PFSK-1 (cell line): ENCODE data around the gene SAA1.

ENCODE experiments used
- POLR2AphosphoS5 ChIP-seq: IDR thresholded peaks from 2 replicates; pipeline ENCODE4 v1.6.1; 2012; ENCODE audit warnings: low read depth, mild to moderate bottlenecking, control low read depth, low read length, moderate library complexity
- REST ChIP-seq, 2 experiments: IDR thresholded peaks; 2 replicates each; pipeline versions ENCODE4 v1.6.1 to v1.8.0; 2011 to 2012; ENCODE audit warnings: low read depth in 2 of 2, low read length in 2 of 2, control low read depth in 1 of 2, inconsistent platforms in 1 of 2, mild to moderate bottlenecking in 1 of 2, moderate library complexity in 1 of 2; ENCODE audit not compliant: insufficient read depth in 1 of 2
- TAF1 ChIP-seq: IDR thresholded peaks from 2 replicates; pipeline ENCODE4 v1.6.1; 2012; ENCODE audit warnings: low read length, control low read depth, borderline replicate concordance; ENCODE audit not compliant: insufficient read depth

- TF ChIP-seq REST (IDR thresholded peaks at IDR 0.05; ENCODE audit: insufficient read depth in 1 of 2, low read depth in 2 of 2, low read length in 2 of 2) = no peak
- TF ChIP-seq TAF1 = no peak
- TF ChIP-seq POLR2AphosphoS5 = no peak
Measured at GRCh38 chr11:18295316-18295715, 29.3 kb downstream of the SAA1 start.
